HG02588 (cell line): ENCODE measurements around the gene NPHP4.

ENCODE experiments used
- ATAC-seq: cut with Tn5 transposase; IDR thresholded peaks from one replicate; pipeline ENCODE4 v1.9.1; 2021; ENCODE audit warnings: mild to moderate bottlenecking, moderate library complexity; ENCODE audit not compliant: unreplicated experiment

NPHP4 gene

DNA sequence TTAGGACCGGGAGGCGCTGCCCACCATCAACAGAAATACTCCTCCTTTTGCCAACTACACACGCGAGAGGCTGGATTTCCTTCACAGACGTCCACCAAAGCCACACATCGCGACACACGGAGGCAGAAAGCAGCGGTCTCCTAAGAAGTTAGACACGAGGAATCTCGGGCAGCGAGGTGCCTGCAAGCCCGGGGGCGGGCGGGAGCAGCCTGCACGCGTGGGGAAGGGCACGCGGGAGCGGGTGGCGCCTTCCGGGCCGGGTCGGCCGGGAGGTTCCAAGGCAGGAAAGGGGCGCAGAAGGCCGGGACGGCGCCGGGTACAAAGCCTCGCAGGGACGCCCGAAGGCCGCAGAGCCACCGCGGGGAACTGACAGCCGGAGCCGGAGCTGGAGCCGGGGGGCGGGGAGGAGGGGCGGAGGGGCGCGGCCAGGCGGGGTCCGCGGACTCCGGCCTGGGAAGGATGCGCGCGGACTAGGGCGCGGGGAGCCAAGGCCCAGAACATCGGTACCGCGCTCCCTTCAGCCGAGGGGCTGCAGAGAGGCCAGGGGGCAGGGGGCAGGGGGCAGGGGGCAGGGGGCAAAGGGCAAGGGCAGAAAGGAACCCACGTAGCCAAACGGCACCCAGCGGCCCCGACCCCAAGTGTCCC, 722 bp downstream of the NPHP4 start:
- no peak for ATAC-seq

DNA sequence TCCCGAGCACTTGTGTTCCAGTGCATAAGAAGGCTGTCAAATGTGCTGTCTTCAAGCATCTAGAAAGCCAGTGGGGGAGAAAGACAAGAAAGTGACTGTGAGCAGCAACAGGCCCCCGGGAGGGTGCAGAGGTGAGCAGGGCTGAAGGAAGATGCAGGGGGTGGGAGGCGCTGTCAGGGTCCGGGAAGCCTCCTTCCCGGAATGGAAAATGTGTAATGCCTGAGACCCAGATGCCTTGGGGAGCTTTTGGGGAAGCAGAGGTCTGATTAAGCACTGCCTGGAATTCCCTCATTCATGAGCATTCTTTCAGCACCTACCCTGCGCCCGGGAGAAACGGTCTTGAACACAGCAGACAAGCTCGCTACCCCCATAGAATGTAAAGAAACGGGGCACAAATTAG, 1.3 kb downstream of the NPHP4 start:
- ATAC-seq: no peak

DNA sequence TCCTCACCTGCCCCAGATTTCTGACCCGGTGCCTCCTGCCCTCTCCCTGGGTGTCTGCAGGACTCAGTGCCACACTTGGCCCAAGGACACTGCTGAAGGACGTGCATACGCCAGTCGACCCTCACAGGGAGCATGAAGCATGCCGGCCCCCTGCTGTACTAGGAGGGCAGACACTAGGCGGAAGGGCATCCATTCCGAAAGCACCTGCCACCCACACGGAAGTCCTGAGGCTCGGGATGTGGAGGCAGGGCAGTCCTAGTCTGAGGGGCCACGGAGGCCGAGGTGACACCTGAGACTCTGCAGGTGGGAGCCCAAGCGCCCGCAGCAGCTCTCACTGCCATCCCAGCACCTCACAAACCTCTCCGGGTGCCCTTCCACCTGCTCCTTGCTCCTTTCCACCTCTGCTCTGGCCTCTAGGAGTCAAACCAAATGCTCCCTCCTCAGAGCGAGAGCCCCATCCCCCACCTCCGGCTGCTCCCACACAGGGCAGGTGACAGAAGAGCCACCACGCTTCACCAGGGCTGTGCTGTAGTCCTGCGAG, 2.4 kb downstream of the NPHP4 start:
- no peak for ATAC-seq

DNA sequence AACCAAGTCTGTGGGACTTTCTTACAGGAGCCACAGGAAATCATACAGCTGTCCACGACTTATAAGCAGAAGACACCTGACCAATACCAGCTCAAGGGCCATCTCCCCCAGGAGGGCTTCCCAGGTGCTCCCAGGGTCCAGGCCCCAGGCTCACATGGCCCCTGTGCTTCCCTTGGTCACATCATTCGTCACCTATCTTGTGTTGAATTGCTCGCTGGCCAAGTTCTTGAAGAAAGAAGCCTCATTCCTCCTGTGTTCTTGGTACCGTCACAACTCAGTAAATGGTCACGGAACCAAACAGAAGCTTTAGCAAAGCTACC, 3.0 kb downstream of the NPHP4 start:
- no peak for ATAC-seq

DNA sequence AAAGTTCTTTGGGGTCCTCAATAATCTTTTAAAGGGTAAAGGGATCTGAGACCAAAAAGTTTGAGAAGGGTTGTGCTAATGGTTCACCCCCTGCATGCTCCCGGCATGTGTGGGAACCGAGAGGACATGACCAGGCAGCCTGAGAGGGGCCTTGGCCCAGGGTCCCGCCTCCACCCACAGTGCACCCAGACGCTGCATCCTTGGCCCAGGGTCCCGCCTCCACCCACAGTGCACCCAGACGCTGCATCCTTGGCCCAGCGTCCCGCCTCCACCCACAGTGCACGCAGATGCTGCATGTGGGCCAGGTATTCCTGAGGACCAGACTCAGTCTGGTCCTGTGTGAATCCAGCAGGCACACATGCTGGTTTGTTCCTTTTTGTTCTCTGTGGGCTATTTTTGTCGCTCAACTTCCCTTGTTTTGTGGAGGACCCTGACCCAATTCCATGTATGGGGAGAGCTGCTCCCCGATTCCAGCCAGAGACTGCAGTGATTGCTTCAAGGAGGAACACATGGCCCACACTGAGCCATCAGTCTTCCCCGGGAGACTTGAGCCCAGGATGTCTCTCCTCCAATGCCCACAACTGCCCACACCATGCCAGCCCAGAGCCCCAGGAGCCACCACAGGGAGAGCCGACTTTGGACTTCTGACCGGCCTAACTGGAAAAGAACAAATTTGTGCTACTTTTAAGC, 3.5 kb downstream of the NPHP4 start:
- ATAC-seq: no peak

DNA sequence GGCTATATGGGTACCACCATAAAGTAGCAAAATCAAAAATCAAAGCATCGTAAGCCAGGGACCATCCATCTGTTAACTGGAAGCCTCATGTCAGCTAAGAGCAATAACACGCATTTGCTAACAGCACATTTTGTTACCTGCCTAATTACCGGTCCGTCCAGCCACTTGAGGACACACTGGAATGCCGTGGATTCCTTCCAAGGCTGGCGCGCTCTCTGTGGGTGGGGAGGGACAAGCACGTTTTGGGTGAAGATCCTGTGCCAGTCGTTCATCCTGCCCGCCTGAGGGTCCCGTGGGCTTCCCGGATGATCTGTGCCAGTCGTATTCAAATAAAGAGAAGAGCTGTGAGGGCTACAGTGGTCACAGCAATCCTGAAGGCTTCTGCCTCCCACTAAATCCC, 6.2 kb downstream of the NPHP4 start:
- ATAC-seq: no peak

DNA sequence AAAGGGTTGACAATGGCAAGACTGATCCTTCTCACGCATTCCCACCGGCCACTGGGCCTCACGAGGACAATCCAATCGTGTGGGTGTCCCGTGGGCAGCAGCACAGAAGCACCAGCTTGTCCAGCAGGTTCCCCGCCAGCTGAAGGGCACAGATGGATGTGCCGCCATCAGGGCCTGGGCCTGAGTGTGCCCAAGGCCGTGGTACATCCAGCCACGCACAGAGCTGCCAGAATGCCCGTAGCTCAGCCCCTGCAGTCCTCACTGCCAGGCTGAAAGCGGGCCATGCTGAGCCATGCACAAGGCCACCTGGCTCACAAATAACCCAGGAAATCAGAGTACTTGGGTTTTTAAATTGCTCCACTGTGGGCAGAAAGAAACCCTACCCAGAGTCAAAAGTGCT, 7.0 kb downstream of the NPHP4 start:
- ATAC-seq: no peak

DNA sequence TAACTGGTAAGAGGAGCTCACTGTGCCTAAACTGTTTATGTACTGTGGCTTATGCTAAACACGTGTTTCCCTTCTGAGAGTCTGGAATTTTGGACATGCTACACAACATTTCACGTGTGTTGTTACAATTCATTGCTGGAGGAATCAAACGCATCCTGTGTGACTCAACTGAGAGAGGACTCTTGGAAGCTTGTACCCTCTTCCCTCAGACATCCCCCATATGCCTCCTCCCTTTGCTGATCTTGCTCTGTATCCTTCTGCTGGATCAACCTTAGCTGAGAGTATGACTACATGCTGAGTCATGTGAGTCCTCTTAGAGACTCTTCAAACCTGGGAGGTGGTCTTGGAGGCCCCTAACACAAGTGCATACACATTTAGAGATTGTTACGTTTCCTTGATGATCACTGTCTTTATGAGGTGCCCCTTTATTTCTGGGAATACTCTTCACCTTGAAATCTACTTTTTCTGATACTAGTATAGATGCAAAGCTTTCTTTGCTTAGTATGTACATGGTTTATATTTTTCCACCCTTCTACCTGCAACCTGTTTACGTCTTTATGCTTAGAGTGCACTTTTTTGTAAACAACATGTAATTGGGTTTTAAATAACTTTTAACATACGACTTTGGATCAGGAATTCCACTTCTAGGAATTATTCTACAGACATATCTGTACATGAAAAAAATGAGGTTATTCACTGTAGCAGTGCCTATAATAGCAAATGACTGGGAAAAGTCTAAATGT, 8.7 kb downstream of the NPHP4 start:
- no peak for ATAC-seq

DNA sequence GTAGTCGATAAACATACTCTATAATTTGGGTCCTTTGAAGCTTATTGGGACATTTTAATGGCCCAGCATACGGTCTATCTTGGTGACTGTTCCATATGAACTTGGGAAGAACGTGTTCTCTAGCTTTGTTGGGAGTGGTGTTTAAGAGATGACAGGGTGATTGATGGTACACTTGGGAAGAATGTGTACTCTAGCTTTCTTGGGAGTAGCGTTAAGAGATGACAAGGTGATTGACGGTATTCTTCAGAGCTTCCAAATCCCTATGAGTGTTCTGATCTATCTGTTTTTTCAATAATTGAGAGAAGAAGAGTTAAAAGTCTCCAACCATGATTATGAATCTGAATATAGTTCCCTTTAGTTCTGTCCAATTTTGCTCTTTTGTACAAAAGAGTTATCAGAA, 9.4 kb downstream of the NPHP4 start:
- ATAC-seq: no peak

DNA sequence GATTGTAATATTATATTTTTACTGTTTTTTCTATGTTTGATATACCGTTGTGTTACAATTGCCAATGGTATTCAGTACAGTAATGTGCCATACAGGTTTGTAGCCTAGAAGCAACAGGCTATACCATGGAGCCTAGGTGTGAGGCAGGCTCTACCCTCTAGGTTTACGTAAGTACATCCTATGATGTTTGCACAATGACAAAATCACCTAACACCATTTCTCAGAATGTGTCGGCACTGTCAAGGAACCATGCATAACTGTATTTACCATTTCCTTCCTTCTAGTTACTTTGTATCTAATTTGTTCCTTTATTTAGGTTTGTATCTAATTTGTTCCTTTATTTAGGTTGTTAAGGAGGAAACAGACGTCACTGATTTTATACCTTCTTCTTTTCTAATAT, 9.9 kb downstream of the NPHP4 start:
- no peak for ATAC-seq

DNA sequence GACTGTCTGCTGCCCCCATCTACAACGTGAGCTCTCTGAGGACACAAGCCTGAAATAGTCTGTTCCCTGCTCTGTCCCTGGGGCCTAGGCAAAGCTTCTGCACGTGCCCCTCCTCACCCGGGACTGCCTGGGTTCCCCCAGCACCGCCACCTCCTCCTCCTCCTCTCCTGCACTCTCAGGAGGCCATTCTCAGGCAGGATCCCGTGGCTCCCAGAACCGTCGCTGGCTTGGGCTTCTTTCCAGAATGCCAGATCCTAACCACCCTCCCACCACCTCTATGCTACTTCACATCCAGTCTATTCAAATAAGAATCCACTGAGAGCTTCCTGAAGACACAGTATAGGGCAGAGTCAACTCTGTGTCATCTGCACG, 11.2 kb downstream of the NPHP4 start:
- ATAC-seq: no peak

DNA sequence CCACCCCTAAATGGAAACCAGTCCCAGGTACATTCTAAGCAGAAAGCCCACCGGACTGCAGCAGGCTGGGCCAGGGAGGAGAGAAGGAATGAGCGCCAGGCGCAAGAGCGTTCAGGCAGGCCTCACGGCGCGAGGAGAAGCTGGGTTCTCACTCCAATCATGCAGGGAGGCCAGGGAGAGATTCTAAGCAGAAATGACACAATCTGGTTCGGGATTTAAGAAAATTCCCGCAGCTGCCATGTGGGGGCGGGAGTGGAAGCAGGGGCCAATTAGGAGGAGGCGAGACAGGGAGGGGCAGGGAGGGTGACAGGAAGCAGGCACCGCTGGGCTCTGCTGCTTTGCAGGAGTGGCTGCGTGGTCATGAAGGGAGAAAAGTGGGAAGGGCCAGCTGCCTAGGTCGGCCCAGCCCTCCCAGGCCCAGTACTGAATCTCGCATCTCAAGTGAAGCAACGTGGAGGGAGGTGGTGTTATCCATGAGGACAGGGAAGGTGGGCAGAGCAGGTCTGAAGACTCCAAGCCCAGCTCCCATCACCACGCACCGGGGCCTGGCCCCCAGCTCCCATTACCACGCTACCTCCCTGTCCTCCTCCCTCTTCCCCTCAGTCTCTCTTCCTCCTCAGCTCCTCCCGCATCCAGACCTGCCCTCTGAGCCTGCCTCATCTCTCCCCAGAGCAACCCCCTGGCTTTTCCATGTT, 11.8 kb downstream of the NPHP4 start:
- no peak for ATAC-seq

DNA sequence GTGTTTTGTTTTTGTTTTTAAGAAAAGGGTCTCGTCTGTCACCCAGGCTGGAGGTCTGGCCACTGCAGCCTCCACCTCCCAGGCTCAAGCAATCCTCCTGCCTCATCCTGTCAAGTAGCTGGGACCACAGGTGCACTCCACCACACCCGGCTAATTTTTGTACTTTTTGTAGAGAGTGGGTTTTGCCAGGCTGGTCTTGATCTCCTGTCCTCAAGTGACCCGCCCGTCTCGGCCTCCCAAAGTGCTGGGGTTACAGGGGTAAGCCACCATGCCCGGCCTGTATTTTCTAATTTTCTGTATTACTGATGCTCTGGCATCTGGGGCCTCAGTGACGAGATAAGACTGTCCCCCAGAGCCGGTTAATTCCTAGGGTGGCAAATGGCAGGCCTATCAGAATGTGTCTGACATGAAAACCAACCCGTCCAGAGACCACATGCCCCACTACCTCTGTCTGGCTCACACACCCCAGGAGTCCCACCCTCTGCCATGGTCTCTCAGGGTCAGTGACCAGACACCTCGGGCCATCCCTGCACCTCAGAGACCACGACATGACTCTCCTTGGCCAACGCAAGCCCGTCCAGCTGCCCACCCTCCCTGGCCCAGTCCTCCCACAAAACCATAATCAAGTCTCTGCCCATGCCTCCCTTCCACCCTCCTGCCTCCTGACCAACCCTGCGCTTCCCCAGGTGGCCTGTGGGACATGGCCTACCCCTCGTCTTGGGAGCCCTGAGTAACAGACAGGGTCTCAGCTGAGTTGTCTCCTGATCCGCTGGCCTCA, 12.5 kb downstream of the NPHP4 start:
- ATAC-seq: no peak

DNA sequence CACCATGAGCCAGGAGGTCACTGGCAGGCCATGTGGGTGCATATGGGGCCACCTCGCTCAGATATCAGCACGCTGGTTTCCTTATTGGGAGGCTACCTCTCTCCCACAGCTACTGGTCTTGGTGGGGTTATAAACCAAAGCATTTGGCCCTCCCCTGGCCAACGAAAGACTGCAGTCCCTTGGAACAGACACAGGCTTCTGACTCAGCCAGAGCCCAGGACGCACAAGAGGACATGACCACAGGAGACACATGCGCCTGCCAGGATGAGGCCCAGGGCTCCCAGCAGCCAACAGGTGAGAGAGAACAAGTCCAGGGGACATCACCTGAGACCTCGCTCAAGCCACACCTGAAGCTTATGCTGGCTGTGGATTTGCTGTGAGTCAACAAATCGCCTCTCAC, 13.8 kb downstream of the NPHP4 start:
- ATAC-seq: no peak

DNA sequence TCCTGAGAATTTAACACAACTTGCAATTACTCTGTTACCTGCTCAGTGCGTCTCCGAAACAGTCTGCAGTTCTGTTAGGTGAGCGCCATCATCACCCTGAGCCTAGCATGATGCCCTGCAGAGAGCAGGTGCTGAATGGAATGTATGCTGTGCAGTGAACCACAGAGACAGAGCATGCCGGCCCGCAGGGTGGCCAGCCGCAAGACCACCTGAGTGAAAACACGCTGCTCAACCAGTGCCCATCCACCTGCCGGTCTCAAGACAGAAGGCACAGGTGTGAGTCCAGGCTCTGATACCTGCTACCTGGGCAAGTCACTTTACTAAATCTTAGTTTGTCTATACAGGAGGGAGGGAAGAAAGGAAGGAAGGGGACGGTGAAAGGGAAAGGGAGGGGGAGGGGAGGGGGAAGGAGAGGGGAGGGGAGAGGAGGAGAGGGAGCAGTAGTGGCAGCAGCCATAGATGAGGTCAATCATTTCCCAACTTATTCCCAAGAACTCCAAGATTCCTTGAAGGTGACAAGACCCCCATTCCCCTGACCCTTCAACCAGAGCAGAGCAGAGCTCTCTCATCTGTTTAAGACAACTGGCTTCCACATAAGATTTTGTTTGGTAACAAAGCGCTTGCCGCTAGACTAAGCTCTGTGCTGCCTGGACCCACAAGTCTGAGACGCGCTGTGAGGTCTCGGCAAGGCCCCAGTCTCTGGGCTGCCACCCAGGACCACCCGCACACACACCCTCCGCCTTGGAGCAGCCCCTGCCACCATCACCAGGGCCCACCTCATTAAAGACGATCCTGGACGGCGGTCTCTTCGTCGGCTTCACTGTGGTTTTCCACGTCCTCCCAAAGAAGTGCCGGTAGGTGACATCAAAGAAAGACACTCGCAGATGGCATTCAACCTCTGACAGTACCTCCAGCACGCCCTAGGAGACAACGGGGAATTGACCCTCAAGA, 14.5 kb downstream of the NPHP4 start:
- no peak for ATAC-seq

DNA sequence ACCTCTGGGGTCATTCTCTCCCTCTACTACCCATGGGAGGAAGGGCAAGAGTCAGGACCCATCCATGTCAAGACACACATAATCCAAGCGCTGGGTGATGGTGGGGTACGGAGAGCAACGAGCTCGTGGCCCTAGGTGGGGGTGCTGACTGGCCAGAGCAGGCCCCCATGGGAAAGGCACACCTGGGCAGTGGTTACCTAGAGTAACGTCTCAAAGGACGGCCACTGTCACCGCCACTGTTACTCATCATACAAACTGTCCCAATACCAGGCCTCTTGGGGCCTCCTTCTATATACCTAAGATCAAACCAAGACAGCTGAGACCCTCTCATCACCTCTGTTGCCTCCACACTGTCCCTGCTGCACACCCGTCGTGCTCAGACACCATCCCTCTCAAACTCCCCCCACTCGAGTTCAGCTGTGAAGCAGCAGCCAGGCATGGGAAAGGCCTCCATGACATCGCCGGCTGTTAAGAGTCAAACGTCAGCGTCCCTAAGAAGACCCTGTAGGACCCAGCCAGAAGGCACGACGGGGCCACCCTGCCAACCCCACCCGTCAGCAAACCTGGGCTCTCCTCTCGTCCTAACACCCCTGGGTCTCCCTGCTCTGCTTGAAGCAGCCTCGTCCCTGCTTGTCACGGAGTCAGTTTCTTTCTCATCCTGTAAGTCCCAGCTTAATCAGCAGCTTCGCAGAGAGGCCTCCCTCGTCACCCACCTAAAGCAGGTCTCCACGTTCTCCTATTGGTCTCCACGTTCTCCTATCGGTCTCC, 15.3 kb downstream of the NPHP4 start:
- no peak for ATAC-seq

DNA sequence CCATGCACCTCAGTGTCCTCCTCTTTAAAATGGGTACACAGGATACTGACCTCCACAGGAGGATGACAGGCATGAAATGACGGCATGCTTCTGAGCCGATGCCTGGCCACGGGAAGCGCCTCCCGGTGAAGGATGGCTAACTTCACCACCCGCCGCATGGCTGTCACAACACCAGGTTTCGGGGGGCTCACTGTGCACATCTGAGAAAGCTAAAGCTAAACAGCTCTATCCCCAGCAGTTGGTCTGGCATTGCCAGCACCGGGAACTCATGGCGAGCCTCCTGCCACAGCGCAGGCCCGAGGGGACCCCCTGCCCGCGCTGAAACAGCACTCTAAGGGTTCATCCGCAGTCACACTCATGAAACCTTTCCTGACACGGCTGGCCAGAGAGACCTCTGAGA, 16.0 kb downstream of the NPHP4 start:
- ATAC-seq: no peak

DNA sequence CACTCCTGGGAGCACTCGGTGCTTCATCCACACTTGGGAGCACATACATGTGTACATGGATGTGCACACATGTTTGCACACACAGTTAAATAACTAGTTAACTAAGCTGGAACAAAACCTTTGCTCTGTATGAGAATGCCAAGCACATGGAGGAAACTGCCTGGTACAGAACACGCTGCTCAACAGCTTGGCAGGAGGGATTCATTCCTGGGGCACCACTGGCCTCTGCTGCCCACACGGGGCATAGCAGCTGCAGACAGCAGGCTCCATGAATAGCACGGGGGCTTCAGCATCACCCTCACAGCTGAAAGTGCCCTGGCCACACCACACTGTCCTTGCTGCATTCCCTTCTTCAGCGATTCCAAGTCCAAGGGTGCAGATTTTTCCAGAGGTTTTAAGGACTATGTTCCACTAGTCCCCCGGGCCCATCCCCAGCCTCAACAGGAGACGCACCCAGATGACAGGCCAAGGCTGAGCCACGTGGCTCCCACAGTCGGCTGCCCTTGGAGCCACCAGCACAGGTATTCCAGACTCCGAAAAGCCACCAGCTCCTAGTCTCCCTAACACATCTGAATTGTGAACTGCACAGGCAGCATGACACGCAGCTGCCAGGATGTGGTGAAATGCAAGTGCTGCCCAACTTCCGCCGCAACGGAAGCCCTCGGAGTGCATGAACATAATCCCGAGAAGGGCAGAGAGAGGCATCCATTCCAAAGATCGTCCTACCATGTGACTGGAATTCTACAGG, 16.9 kb downstream of the NPHP4 start:
- no peak for ATAC-seq
